Fibroblast of the aortic adventitia (primary cell): ENCODE data around the gene ARID1A. TPM values are rescaled to one million over a fixed set of nuclear protein-coding genes. Genes with fewer than 3 reads are reported as not detected.
A peak's percentile ranks its signal among the peaks of the same experiment; 100 is the strongest.
"Not testable (repeated sequence)": the region's sequence is repeated elsewhere in the genome, so short reads cannot be mapped to it uniquely, and the experiment has no call there.

Source experiments
- DNase-seq: peaks from one replicate; pipeline ENCODE4 v3.0.0-alpha.2; 2010; ENCODE audit warnings: low read depth
- H3K4me3 ChIP-seq: 2 replicates; pipeline ENCODE4 v1.5.1; 2011; ENCODE audit warnings: low read depth, mild to moderate bottlenecking, control low read depth, low read length, moderate library complexity
- total RNA-seq: library from RNA; depleted of rRNA; stranded (reverse); fragments of >200 nt; gene quantifications from 2 replicates; pipeline ENCODE4 v1.2.3, GENCODE V29; 2012; ENCODE audit warnings: low replicate concordance
- TF ChIP-seq, protein P1 (sequence below): IDR thresholded peaks from 2 replicates; pipeline ENCODE4 v1.5.1; 2011; ENCODE audit warnings: mild to moderate bottlenecking, low read length, control low read depth, inconsistent platforms; ENCODE audit not compliant: insufficient read depth

Gene ARID1A
- total RNA-seq, 1 donor: 26.9 TPM

DNA sequence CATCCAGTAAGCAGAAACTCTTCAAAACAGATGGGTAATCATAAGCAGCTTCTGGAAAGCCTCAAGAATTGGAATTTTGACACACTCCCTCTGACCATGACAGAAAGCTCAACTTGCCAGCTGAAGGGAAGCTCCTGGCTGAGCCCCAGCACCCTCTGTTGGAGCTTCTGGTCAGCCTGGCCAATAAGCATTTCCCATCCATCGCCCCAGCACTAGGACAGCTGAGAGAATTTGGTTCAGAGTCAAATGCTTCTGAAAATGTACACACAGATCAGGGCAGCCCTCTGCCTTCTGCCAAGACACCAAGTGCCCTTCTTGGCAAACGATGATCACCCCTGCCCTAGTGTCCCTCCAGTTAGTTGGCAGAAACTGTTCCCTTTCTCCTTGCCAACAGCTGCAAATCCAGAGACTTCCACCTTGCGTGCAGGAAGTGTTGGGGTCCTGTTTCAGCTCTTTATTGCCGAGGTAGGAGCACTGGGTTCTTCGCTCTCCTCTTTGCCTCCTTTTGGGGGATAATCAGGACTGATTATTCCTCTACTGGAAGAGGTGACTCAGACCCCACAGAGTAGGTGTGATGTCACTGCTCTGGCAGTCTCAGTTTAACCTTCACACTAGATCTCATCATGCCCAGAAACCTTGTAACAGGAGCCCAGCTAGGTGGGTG, 103.8 kb downstream of the ARID1A start:
- TF ChIP-seq, protein P1, sequence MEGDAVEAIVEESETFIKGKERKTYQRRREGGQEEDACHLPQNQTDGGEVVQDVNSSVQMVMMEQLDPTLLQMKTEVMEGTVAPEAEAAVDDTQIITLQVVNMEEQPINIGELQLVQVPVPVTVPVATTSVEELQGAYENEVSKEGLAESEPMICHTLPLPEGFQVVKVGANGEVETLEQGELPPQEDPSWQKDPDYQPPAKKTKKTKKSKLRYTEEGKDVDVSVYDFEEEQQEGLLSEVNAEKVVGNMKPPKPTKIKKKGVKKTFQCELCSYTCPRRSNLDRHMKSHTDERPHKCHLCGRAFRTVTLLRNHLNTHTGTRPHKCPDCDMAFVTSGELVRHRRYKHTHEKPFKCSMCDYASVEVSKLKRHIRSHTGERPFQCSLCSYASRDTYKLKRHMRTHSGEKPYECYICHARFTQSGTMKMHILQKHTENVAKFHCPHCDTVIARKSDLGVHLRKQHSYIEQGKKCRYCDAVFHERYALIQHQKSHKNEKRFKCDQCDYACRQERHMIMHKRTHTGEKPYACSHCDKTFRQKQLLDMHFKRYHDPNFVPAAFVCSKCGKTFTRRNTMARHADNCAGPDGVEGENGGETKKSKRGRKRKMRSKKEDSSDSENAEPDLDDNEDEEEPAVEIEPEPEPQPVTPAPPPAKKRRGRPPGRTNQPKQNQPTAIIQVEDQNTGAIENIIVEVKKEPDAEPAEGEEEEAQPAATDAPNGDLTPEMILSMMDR: no peak
- H3K4me3 ChIP-seq: no peak overlapping the region
- DNase-seq: peak; percentile 83

DNA sequence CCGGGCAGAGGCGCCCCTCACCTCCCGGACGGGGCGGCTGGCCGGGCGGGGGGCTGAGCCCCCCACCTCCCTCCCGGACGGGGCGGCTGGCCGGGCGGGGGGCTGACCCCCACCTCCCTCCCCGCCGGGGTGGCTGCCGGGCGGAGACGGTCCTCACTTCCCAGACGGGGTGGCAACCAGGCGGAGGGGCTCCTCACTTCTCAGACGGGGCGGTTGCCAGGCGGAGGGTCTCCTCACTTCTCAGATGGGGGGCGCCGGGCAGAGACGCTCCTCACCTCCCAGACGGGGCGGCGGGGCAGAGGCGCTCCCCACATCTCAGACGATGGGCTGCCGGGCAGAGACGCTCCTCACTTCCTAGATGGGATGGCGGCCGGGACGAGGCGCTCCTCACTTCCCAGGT, 108.1 kb downstream of the ARID1A start:
- not testable (repeated sequence) for H3K4me3 ChIP-seq, DNase-seq

DNA sequence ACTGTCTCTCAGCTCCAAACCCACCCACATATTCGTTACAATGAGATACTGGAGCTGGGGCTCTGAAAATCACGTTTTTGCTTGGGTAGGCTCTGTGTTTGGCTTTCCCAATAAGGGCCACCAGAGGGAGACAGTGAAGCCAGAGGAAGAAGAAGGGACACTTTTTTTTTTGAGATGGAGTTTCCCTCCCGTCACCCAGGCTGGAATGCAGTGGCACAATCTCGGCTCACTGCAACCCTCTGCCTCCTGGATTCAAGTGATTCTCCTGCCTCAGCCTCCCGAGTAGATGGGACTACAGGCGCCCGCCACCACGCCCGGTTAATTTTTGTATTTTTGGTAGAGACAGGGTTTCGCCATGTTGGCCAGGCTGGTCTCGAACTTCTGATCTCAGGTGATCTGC, 114.3 kb downstream of the ARID1A start:
- peak; percentile 65 for DNase-seq
- TF ChIP-seq, protein P1: peak; percentile 90
- H3K4me3 ChIP-seq: not testable (repeated sequence)

DNA sequence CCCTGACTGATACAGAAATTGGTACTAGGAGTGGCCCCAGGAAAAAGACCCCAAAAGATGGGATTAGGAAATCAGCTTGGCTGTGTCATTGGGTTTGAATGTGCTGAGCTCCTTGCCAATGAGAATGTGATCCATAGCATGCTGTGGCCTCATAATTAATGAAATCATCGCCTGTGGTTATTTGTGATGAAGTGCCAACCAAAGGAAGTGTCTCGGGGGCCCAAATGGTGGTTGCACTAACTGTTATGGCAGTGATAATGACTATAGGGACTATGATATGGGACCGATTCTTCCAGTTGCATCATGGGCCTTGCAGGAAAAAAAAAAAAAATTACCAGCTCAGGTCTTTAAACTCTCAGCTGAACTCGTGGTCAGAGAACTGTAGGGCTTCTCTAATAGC, 115.2 kb downstream of the ARID1A start:
- DNase-seq: no peak

DNA sequence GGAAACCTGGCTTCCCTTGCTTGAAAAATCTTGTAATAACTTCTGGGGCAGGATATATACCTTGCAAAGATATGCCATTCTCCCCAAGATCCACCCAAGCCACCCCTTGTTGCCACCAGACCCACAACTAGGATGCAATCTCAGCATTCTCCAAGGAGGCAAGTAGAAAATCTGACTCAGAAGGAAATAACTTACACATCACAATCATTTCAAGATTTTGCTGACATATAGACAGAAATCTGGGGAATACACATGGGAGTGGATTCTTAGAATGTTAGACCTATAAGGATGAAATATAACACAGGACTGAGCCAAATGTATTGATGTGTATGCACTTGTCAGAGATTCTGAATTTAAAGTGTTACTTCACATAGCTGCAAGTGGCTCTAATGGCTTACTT, 115.9 kb downstream of the ARID1A start:
- H3K4me3 ChIP-seq: no peak overlapping the region
- no peak for DNase-seq
- TF ChIP-seq, protein P1: no peak

More for the DNA sequence above, 115.2 kb downstream of the ARID1A start:
- TF ChIP-seq, protein P1: no peak
- no peak overlapping the region for H3K4me3 ChIP-seq

DNA sequence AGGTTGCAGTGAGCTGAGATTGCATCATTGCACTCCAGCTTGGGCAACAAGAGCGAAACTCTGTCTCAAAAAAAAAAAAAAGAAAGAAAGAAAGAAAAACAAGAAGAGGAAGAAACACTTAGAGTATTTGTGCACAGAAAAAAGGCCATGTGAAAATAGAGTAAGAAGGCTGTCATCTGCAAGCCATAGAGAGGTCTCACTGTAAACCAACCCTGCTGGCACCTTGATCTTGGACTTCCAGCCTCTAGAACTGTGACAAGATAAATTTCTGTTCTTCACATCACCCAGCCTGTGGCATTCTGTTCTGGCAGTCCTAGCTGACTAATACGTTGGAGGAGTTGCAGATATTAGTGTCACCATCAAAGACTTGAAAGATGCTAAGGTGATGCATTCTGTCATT, 118.6 kb downstream of the ARID1A start:
- TF ChIP-seq, protein P1: no peak
- H3K4me3 ChIP-seq: no peak overlapping the region
- no peak for DNase-seq

DNA sequence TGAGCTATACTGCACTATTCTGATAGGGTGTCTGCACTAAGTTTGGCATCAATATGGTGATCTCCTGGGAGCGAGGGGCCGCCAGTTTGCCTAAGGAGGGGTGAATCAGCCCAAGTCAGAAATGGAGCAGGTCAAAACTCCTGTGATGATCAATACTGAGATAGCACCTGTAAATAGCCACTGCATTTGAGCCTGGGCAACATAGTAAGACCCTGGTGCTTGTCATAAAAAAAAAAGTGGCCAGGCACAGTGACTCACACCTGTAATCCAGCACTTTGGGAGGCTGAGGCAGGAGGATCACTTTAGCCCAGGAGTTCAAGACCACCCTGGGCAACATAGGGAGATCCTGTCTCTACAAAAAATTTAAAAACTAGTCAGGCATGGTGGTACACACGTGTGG, 119.1 kb downstream of the ARID1A start:
- no peak for DNase-seq
- TF ChIP-seq, protein P1: no peak
- no peak overlapping the region for H3K4me3 ChIP-seq
